Motor neuron (in vitro differentiated cells): Measurements from ENCODE around the gene DEFB108B. TPM values are rescaled to one million over a fixed set of nuclear protein-coding genes. Genes with fewer than 3 reads are reported as not detected.
"Not testable (repeated sequence)": the region's sequence is repeated elsewhere in the genome, so short reads cannot be mapped to it uniquely, and the experiment has no call there.

Experiments used
- ATAC-seq, 8 experiments: fragments of 200-7000 bp; cut with Tn5 transposase; replicated peaks in 6 of 8; 2 replicates each; pipeline ENCODE4 v1.8.0; 2021; ENCODE audit warnings: mild to moderate bottlenecking in 8 of 8, moderate library complexity in 8 of 8
- H3K27ac ChIP-seq, 2 donors: fragments of 250-450 bp; sonication (Bioruptor Pico); 2 replicates each; pipeline ENCODE4 v1.9.0; 2021; ENCODE audit warnings: antibody characterized with exemption in 2 of 2, mild to moderate bottlenecking in 2 of 2, moderate library complexity in 1 of 2
- H3K4me1 ChIP-seq, 2 donors: fragments of 250-450 bp; sonication (Bioruptor Pico); replicated peaks in 1 of 2; 2 replicates each; pipeline ENCODE4 v1.6.1; 2021; ENCODE audit warnings: antibody characterized with exemption in 2 of 2, mild to moderate bottlenecking in 2 of 2, moderate library complexity in 1 of 2
- H3K4me3 ChIP-seq, 5 donors: fragments of 250-450 bp; sonication (Bioruptor Pico); 2 replicates each; pipeline ENCODE4 v1.9.0; 2021; ENCODE audit warnings: antibody characterized with exemption in 5 of 5, mild to moderate bottlenecking in 5 of 5, moderate library complexity in 4 of 5
- WGBS, 10 experiments: fragments of 450-650 bp; shearing (Covaris generic); methylation state at CpG; one replicate each; pipeline ENCODE4 v1.0.0; 2022; 5-methylcytosine and 5-hydroxymethylcytosine counted together
- in situ Hi-C, 9 experiments: fragments of 400-800 bp; cut with MboI; loops; one replicate each; pipeline ENCODE4 v1.15.0; 2021; ENCODE audit warnings: low sequenced_read_pairs in 9 of 9, low pct_unique_long_range_greater_than_20kb in 2 of 9; ENCODE audit not compliant: unreplicated experiment in 9 of 9
- total RNA-seq, 8 experiments: library from RNA; unstranded; fragments of 300-600 nt; gene quantifications; 2 replicates each; pipeline versions ENCODE4 v1.2.3 to v1.2.4, GENCODE V29; 2022

DEFB108B gene
- total RNA-seq, 8 experiments from 2014 or later = not detected

GRCh38 chr11:71843858-71844257, 10.9 kb downstream of the DEFB108B start:
- no peaks in the 10 kb centered on the region for H3K4me1 ChIP-seq
- WGBS, 10 experiments = 40 to 90% (median 80%) methylated on average over 1 to 6 of the region's 15 CpGs; no CpG with 5 or more reads in 6 of the 10 experiments
- ATAC-seq = no peak
- in situ Hi-C loops = no loop called here
- H3K27ac ChIP-seq = no peak overlapping the region
- H3K4me3 ChIP-seq = no peak overlapping the region

GRCh38 chr11:71853895-71854294, 20.9 kb downstream of the DEFB108B start:
- H3K4me3 ChIP-seq, ATAC-seq, H3K27ac ChIP-seq, H3K4me1 ChIP-seq, in situ Hi-C loops: not testable (repeated sequence)
- WGBS, 10 experiments = 33 to 100% (median 75%) methylated on average over 1 to 2 of the region's 2 CpGs; no CpG with 5 or more reads in 5 of the 10 experiments

- H3K4me1 ChIP-seq, ATAC-seq, in situ Hi-C loops, H3K4me3 ChIP-seq, H3K27ac ChIP-seq: not testable (repeated sequence)
- 33 to 93% (median 61%) methylated on average over 1 to 2 of the region's 2 CpGs; no CpG with 5 or more reads in 7 of the 10 experiments for WGBS, 10 experiments
Observed at GRCh38 chr11:71855880-71856279, 22.9 kb downstream of the DEFB108B start.

- WGBS, 10 experiments = 80 to 100% (median 98%) methylated on average over 1 to 3 of the region's 3 CpGs
Observed at GRCh38 chr11:71860835-71861234, 27.8 kb downstream of the DEFB108B start.

GRCh38 chr11:71863978-71864627, 31.1 kb downstream of the DEFB108B start:
- peak in 5 of 8 experiments; percentile 62 to 99 (median 95) for ATAC-seq
- H3K27ac ChIP-seq, H3K4me3 ChIP-seq, in situ Hi-C loops, H3K4me1 ChIP-seq: not testable (repeated sequence)
- WGBS, 10 experiments = 20 to 100% (median 88%) methylated on average over 1 to 2 of the region's 3 CpGs; no CpG with 5 or more reads in 1 of the 10 experiments

More at GRCh38 chr11:71860835-71861234, 27.8 kb downstream of the DEFB108B start:
- H3K27ac ChIP-seq, H3K4me1 ChIP-seq, H3K4me3 ChIP-seq, in situ Hi-C loops, ATAC-seq: not testable (repeated sequence)

DNA sequence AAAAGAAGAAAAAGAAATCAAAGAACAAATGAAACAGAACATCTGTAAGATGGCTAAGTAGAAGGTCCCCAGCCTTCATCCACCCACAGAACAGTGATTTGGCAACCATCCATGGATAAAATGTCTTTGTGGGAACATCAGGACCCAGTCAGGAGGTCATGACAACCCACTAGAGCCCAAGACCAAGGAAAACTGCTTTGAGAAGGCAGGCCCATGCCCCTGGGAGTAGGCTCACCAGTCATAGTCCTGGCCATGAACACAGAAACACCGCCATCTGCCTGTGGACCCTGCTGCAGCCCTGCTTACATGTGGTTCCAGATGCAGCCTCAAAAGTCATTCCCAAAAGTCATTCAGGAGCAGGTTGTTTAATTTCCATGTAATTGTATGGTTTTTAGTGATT, 34.2 kb downstream of the DEFB108B start:
- H3K4me3 ChIP-seq, H3K27ac ChIP-seq, in situ Hi-C loops, H3K4me1 ChIP-seq: not testable (repeated sequence)
- ATAC-seq = peak in 1 of 8 experiments; percentile 30
- 100% methylated on average over 1 of the region's 1 CpG; no CpG with 5 or more reads in 8 of the 10 experiments for WGBS, 10 experiments

GRCh38 chr11:71869931-71870330, 36.9 kb downstream of the DEFB108B start:
- H3K4me1 ChIP-seq, in situ Hi-C loops, ATAC-seq, H3K4me3 ChIP-seq, H3K27ac ChIP-seq: not testable (repeated sequence)
- 80 to 100% (median 100%) methylated on average over 1 to 3 of the region's 3 CpGs; no CpG with 5 or more reads in 3 of the 10 experiments for WGBS, 10 experiments

- H3K4me1 ChIP-seq, H3K27ac ChIP-seq, in situ Hi-C loops, ATAC-seq, H3K4me3 ChIP-seq: not testable (repeated sequence)
Observed at GRCh38 chr11:71870661-71871060, 37.7 kb downstream of the DEFB108B start.

DNA sequence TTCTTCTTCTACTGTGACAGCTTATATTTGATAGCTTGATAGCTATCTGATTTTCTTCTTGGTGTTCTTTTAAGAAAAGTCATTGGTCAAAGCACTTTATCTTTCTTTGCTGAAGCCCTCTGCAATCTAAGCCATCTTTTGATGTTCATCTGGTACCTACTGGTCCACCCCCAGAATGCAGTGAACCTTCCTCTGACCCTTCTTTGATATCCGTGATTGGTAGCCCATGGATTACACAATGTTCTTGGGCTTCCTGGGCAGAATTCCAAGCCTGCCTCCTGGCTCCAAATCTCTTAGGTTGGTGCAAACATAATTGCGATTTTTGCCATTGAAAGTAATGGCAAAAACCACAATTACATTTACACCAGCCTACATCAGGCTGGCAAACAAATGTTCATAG, 43.3 kb downstream of the DEFB108B start:
- H3K4me3 ChIP-seq, H3K4me1 ChIP-seq, H3K27ac ChIP-seq, ATAC-seq, in situ Hi-C loops: not testable (repeated sequence)
- WGBS, 10 experiments = 0 to 100% (median 80%) methylated on average over 1 to 2 of the region's 2 CpGs; no CpG with 5 or more reads in 3 of the 10 experiments

DNA sequence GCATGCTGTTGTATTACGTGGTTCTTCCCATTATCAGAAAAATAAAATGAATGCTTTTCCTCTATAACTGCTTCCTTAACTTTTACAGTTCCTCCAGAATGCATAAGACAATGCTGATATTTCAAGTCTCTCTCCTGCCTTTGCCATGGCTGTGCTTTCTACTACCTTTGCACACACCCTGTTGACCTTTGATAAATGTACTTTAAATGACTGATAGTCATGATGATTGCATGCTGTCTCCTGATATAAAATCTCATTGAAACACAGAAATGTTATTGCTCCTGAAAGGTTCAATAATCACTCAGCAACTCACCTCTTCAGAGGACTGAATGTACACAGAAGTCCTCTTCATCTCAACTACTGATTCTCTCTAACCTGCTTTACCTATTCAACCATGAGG, 45.1 kb downstream of the DEFB108B start, which contains the start of gene DEFB131B:
Gene DEFB131B, plus strand, starts transcription at position 395 of the 400 bp plus-strand sequence. Its CDS starts 0 bp downstream, at position 395.
- in situ Hi-C loops, ATAC-seq, H3K4me1 ChIP-seq, H3K27ac ChIP-seq, H3K4me3 ChIP-seq: not testable (repeated sequence)
- WGBS, 10 experiments = 56 to 100% (median 88%) methylated on average over 1 of the region's 1 CpG

- ATAC-seq, H3K4me3 ChIP-seq, in situ Hi-C loops, H3K4me1 ChIP-seq, H3K27ac ChIP-seq: not testable (repeated sequence)
- 85 to 100% (median 97%) methylated on average over 1 to 9 of the region's 12 CpGs for WGBS, 10 experiments
Observed at GRCh38 chr11:71885806-71886205, 52.8 kb downstream of the DEFB108B start.
